IMR-90 (cell line): ENCODE results near the gene KIRREL1. TPM values are rescaled to one million over a fixed set of nuclear protein-coding genes. Genes with fewer than 3 reads are reported as not detected.

Experiments
- ATAC-seq: fragments of 200-7000 bp; cut with Tn5 transposase; 2 replicates; pipeline ENCODE4 v1.9.1; 2020; ENCODE audit warnings: low read depth, mild to moderate bottlenecking, moderate library complexity
- BruUV-seq: library from RNA; stranded (reverse); fragments of 400-500 nt; replicated peaks from 2 replicates; lab custom pipeline; 2021; lab: Mats Ljungman, UMichigan
- CTCF ChIA-PET: fragments of 300-600 bp; formaldehyde crosslinking; extraction: SDS; loops from one replicate; lab custom pipeline; 2021; ENCODE audit warnings: antibody characterized with exemption; lab: Yijun Ruan, JAX
- POLR2A ChIA-PET: fragments of 300-600 bp; sonication (Branson Sonifier 250); formaldehyde crosslinking; loops from one replicate; lab custom pipeline; 2022; ENCODE audit warnings: antibody characterized with exemption; ENCODE audit not compliant: unreplicated experiment; lab: Charles Lee
- DNase-seq: peaks from one replicate; pipeline ENCODE4 v3.0.0; 2013
- H2AFZ ChIP-seq: replicated peaks from 2 replicates; pipeline ENCODE3; 2013; ENCODE audit warnings: low read length, mild to moderate bottlenecking; ENCODE audit not compliant: poor library complexity
- H2AK5ac ChIP-seq: 2 replicates; pipeline ENCODE4 v1.6.1; 2013; ENCODE audit warnings: low read depth, low read length, inconsistent platforms
- H2AK9ac ChIP-seq: replicated peaks from 2 replicates; pipeline ENCODE3; 2013; ENCODE audit warnings: mild to moderate bottlenecking, low read depth, low read length, moderate library complexity; ENCODE audit not compliant: poor library complexity
- H2BK120ac ChIP-seq: 2 replicates; pipeline ENCODE4 v1.6.1; 2013; ENCODE audit warnings: low read depth, low read length, inconsistent platforms
- H2BK15ac ChIP-seq: 3 replicates; pipeline ENCODE4 v1.6.1; 2013; ENCODE audit warnings: low read depth, low read length, inconsistent platforms
- H2BK20ac ChIP-seq: 2 replicates; pipeline ENCODE4 v1.6.1; 2013; ENCODE audit warnings: low read depth, mild to moderate bottlenecking, inconsistent platforms, low read length, moderate library complexity
- H2BK5ac ChIP-seq: 2 replicates; pipeline ENCODE4 v1.6.1; 2013; ENCODE audit warnings: mild to moderate bottlenecking, low read depth, low read length, inconsistent platforms; ENCODE audit not compliant: poor library complexity, severe bottlenecking
- H3K14ac ChIP-seq: replicated peaks from 2 replicates; pipeline ENCODE4 v1.6.1; 2013; ENCODE audit warnings: low read depth, low read length, inconsistent platforms
- H3K18ac ChIP-seq: 2 replicates; pipeline ENCODE4 v1.6.1; 2013; ENCODE audit warnings: low read depth, low read length, control low read depth
- H3K23ac ChIP-seq: 2 replicates; pipeline ENCODE4 v1.6.1; 2013; ENCODE audit warnings: low read depth, low read length, inconsistent platforms
- H3K27ac ChIP-seq: 2 replicates; pipeline ENCODE4 v1.5.1; 2013; ENCODE audit warnings: mild to moderate bottlenecking, control low read depth, low read length; ENCODE audit not compliant: insufficient read depth
- H3K27me3 ChIP-seq: 2 replicates; pipeline ENCODE4 v1.6.1; 2013; ENCODE audit warnings: low read length; ENCODE audit not compliant: control insufficient read depth, insufficient read depth
- H3K36me3 ChIP-seq: 2 replicates; pipeline ENCODE4 v1.6.1; 2013; ENCODE audit warnings: low read length, mixed read lengths; ENCODE audit not compliant: control insufficient read depth, insufficient read depth
- H3K4ac ChIP-seq: 2 replicates; pipeline ENCODE4 v1.6.1; 2013; ENCODE audit warnings: low read depth, low read length, inconsistent platforms
- H3K4me1 ChIP-seq: 2 replicates; pipeline ENCODE4 v1.6.1; 2013; ENCODE audit warnings: low read length, mixed read lengths; ENCODE audit not compliant: control insufficient read depth, insufficient read depth
- H3K4me2 ChIP-seq: 2 replicates; pipeline ENCODE4 v1.6.1; 2013; ENCODE audit warnings: low read depth, mild to moderate bottlenecking, control low read depth, low read length, moderate library complexity
- H3K4me3 ChIP-seq: 2 replicates; pipeline ENCODE4 v1.5.1; 2013; ENCODE audit warnings: low read depth, mild to moderate bottlenecking, control low read depth, low read length, moderate library complexity; ENCODE audit not compliant: insufficient read depth
- H3K56ac ChIP-seq: 2 replicates; pipeline ENCODE4 v1.6.1; 2013; ENCODE audit warnings: low read length, inconsistent platforms; ENCODE audit not compliant: insufficient read depth; ENCODE audit errors: extremely low read depth
- H3K79me1 ChIP-seq, 2 experiments: 2 replicates each; pipeline ENCODE4 v1.6.1; 2013; ENCODE audit warnings: low read length in 2 of 2, inconsistent platforms in 1 of 2, low read depth in 1 of 2
- H3K9ac ChIP-seq: 2 replicates; pipeline ENCODE4 v1.6.1; 2013; ENCODE audit warnings: low read depth, low read length, control low read depth
- H3K9me1 ChIP-seq: 2 replicates; pipeline ENCODE4 v1.6.1; 2013; ENCODE audit warnings: low read length, inconsistent platforms; ENCODE audit not compliant: insufficient read depth
- H3K9me3 ChIP-seq: 2 replicates; pipeline ENCODE4 v1.6.1; 2013; ENCODE audit warnings: low read length; ENCODE audit not compliant: control insufficient read depth, insufficient read depth
- H4K20me1 ChIP-seq: 2 replicates; pipeline ENCODE4 v1.6.1; 2013; ENCODE audit warnings: low read length, inconsistent platforms; ENCODE audit not compliant: insufficient read depth
- H4K5ac ChIP-seq: 2 replicates; pipeline ENCODE4 v1.6.1; 2013; ENCODE audit warnings: mild to moderate bottlenecking, low read depth, low read length, control low read depth
- H4K8ac ChIP-seq, 2 experiments: 2 replicates each; pipeline ENCODE4 v1.6.1; 2013; ENCODE audit warnings: low read depth in 2 of 2, low read length in 2 of 2, control low read depth in 1 of 2, inconsistent platforms in 1 of 2
- H4K91ac ChIP-seq: 2 replicates; pipeline ENCODE4 v1.6.1; 2013; ENCODE audit warnings: low read depth, low read length, inconsistent platforms; ENCODE audit not compliant: insufficient read depth
- CEBPB ChIP-seq: IDR thresholded peaks from 2 replicates; pipeline ENCODE4 v1.6.1; 2012; ENCODE audit warnings: low read depth, low read length, improper control_type of control experiment
- FOS ChIP-seq: fragments of 150-350 bp; IDR thresholded peaks from 2 replicates; pipeline ENCODE4 v1.6.1; 2016; ENCODE audit warnings: low read depth, low read length
- NFE2L2 ChIP-seq: fragments of 150-350 bp; IDR thresholded peaks from 2 replicates; pipeline ENCODE4 v1.6.1; 2016; ENCODE audit warnings: low read depth, mild to moderate bottlenecking, low read length
- POLR2A ChIP-seq: IDR thresholded peaks from 2 replicates; pipeline ENCODE4 v1.6.1; 2012; ENCODE audit warnings: mild to moderate bottlenecking, low read depth, low read length
- RAD21 ChIP-seq: IDR thresholded peaks from 2 replicates; pipeline ENCODE4 v1.6.1; 2012; ENCODE audit warnings: low read length, improper control_type of control experiment
- RFX5 ChIP-seq: IDR thresholded peaks from 2 replicates; pipeline ENCODE4 v1.8.0; 2012; ENCODE audit warnings: low read depth, mild to moderate bottlenecking, low read length, moderate library complexity
- SMC3 ChIP-seq: fragments of 150-350 bp; IDR thresholded peaks from 2 replicates; pipeline ENCODE4 v1.6.1; 2016; ENCODE audit warnings: low read depth, mild to moderate bottlenecking, antibody characterized with exemption, low read length, moderate library complexity
- WGBS, 2 experiments: methylation state at CpG; one replicate each; pipeline versions ENCODE4 v1.1.5 to v1.1.7; 2013; ENCODE audit warnings: missing lambda C conversion rate in 2 of 2; ENCODE audit not compliant: insufficient read length in 1 of 2; ENCODE audit errors: extremely low coverage in 2 of 2; 5-methylcytosine and 5-hydroxymethylcytosine counted together
- dilution Hi-C: fragments of 300-500 bp; cut with HindIII; formaldehyde crosslinking; loops from one replicate; pipeline ENCODE4 v1.14.3; 2018; ENCODE audit warnings: low sequenced_read_pairs; ENCODE audit not compliant: unreplicated experiment
- in situ Hi-C: fragments of 300-500 bp; cut with MboI; formaldehyde crosslinking; loops from 3 replicates; pipeline ENCODE4 v1.14.3; 2019; ENCODE audit warnings: low sequenced_read_pairs, inconsistent platforms, mixed read lengths
- intact Hi-C: fragments of 100-400 bp; cut with micrococcal nuclease; formaldehyde crosslinking; loops from 2 replicates; pipeline ENCODE4 v1.10.0; 2022
- polyA plus RNA-seq, 3 experiments: library from polyadenylated mRNA; depleted of rRNA; stranded (reverse); fragments of >200 nt; gene quantifications; 2 replicates each; pipeline ENCODE4 v1.2.3, GENCODE V29; 2012; ENCODE audit warnings: low replicate concordance in 1 of 3
- total RNA-seq: library from RNA; depleted of rRNA; stranded (reverse); fragments of >200 nt; gene quantifications from 2 replicates; pipeline ENCODE4 v1.2.3, GENCODE V29; 2012
- TF ChIP-seq, protein P1 (sequence below): fragments of 150-350 bp; IDR thresholded peaks from 2 replicates; pipeline ENCODE4 v1.6.1; 2017; ENCODE audit warnings: mild to moderate bottlenecking, antibody characterized with exemption, low read length, low read depth
- TF ChIP-seq, protein P2 (sequence below): conservative IDR thresholded peaks from 2 replicates; pipeline ENCODE4 v1.5.1; 2012; ENCODE audit warnings: mild to moderate bottlenecking, low read depth, low read length, improper control_type of control experiment

KIRREL1 gene
- total and polyA plus RNA-seq, 2 of the 4 experiments (the other 2 are of a cell fraction) = 58.1 to 64.7 TPM

DNA sequence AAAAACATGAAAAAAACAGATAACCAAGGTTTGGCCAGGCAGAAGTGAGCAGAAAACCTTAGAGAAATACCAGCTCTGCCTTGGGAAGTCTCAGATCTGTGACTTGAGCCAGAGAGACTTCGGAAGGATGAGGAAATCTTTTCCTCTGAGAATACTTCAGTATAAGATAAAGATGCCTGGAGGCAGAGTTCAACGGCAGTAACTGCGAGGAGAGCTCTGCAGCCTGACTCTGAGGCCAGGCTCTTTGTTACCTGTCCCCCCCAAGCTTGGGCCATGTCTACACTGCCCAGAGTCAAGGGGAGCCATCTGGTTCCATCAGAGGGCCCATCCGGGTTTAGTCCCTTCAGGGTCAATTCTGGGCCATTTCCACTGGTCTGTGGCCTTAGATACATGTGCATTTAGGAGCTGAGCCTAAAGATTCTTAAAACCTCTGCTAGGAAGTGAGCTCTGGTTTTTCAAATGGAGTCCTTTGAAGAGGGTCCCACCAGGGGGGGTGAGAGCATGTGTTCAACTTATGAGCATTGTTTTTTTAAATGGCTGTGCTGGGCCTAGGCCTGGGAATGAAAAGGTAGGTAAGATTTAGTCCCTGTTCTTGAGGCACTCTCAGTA lies 8.7 kb downstream of the KIRREL1 start:
- H2AK5ac ChIP-seq = peak overlapping the region; percentile 94; the same call in 1 of the 2 replicates
- ChIA-PET POLR2A (interaction anchor here (0.6 to 1.3 kb wide), 2 partner anchors 9 to 1028 kb away, joined by 3 read pairs; no protein-coding TSS in a partner anchor), CTCF (interaction anchor here (0.7 to 1.5 kb wide), 5 partner anchors 8 to 94 kb away, joined by 3 to 4 read pairs (median 3); no protein-coding TSS in a partner anchor)
- peak overlapping the region; percentile 8; the same call in 1 of the 3 replicates for H2BK15ac ChIP-seq
- H4K91ac ChIP-seq = peak overlapping the region; percentile 97
- peak overlapping the region; percentile 91; the same call in 1 of the 2 replicates for H3K56ac ChIP-seq
- intact Hi-C loops = loop anchor here (2.0 kb wide), 1 partner anchor 35 kb away; no protein-coding TSS in a partner anchor
- peaks cover 3% of the 10 kb centered on the region; the same call in 1 of the 2 replicates for H3K36me3 ChIP-seq
- H2AK9ac ChIP-seq = peak overlapping the region; percentile 79
- H2BK120ac ChIP-seq = peak overlapping the region; percentile 95
- in situ Hi-C loops = no loop called here
- DNase-seq (peak; percentile 51), ATAC-seq (peak; percentile 47)
- H3K9me3 ChIP-seq = no peaks in the 10 kb centered on the region
- peak overlapping the region; percentile 23 for H2BK20ac ChIP-seq
- no TSS peak for BruUV-seq
- peak overlapping the region; percentile 64 for H3K9ac ChIP-seq
- H3K4ac ChIP-seq = peak overlapping the region; percentile 97
- no peak overlapping the region for H3K4me3 ChIP-seq
- no peak for TF ChIP-seq RFX5
- peak; percentile 29; the same call in 1 of the 2 replicates for TF ChIP-seq SMC3
- no peak for TF ChIP-seq POLR2A
- TF ChIP-seq FOS = no peak
- no peak for TF ChIP-seq NFE2L2
- TF ChIP-seq, protein P1, sequence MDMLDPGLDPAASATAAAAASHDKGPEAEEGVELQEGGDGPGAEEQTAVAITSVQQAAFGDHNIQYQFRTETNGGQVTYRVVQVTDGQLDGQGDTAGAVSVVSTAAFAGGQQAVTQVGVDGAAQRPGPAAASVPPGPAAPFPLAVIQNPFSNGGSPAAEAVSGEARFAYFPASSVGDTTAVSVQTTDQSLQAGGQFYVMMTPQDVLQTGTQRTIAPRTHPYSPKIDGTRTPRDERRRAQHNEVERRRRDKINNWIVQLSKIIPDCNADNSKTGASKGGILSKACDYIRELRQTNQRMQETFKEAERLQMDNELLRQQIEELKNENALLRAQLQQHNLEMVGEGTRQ = no peak
- peak; percentile 30; the same call in 1 of the 2 replicates for TF ChIP-seq RAD21
- TF ChIP-seq CEBPB = peak; percentile 35; the same call in 1 of the 2 replicates
- TF ChIP-seq, protein P2, sequence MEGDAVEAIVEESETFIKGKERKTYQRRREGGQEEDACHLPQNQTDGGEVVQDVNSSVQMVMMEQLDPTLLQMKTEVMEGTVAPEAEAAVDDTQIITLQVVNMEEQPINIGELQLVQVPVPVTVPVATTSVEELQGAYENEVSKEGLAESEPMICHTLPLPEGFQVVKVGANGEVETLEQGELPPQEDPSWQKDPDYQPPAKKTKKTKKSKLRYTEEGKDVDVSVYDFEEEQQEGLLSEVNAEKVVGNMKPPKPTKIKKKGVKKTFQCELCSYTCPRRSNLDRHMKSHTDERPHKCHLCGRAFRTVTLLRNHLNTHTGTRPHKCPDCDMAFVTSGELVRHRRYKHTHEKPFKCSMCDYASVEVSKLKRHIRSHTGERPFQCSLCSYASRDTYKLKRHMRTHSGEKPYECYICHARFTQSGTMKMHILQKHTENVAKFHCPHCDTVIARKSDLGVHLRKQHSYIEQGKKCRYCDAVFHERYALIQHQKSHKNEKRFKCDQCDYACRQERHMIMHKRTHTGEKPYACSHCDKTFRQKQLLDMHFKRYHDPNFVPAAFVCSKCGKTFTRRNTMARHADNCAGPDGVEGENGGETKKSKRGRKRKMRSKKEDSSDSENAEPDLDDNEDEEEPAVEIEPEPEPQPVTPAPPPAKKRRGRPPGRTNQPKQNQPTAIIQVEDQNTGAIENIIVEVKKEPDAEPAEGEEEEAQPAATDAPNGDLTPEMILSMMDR = peak; percentile 33; the same call in 1 of the 2 replicates
- H3K4me2 ChIP-seq = peak overlapping the region; percentile 56
- peak overlapping the region; percentile 85 for H3K18ac ChIP-seq
- H2BK5ac ChIP-seq = peak overlapping the region; percentile 94
- no peak overlapping the region for H2AFZ ChIP-seq
- peak overlapping the region; percentile 97 for H3K23ac ChIP-seq
- peak overlapping the region; percentile 18 to 95 for H4K8ac ChIP-seq
- no peaks in the 10 kb centered on the region for H3K27me3 ChIP-seq
- H4K5ac ChIP-seq = peak overlapping the region; percentile 81
- H4K20me1 ChIP-seq = peaks cover 49% of the 10 kb centered on the region
- peak overlapping the region; percentile 93 for H3K27ac ChIP-seq
- dilution Hi-C loops = no loop called here
- peaks cover 6 to 93% of the 10 kb centered on the region in 2 experiments; a peak in 3 of 4 replicates for H3K79me1 ChIP-seq
- WGBS, 2 experiments = no CpG with 5 or more reads among the region's 4 CpGs
- H3K9me1 ChIP-seq = peaks cover 59% of the 10 kb centered on the region
- H3K4me1 ChIP-seq = peaks cover 54% of the 10 kb centered on the region
- H3K14ac ChIP-seq = peak overlapping the region; percentile 58
